Mucosa of stomach (tissue), 1 donor: ENCODE data around the gene GRIP1.

Source experiments
- H3K27me3 ChIP-seq: one replicate; pipeline ENCODE4 v1.7.0; 2013; ENCODE audit warnings: mild to moderate bottlenecking, low read length; ENCODE audit not compliant: control insufficient read depth, insufficient read depth
- H3K36me3 ChIP-seq: one replicate; pipeline ENCODE4 v1.7.0; 2013; ENCODE audit warnings: low read length; ENCODE audit not compliant: control insufficient read depth, insufficient read depth
- H3K4me1 ChIP-seq: one replicate; pipeline ENCODE4 v1.7.0; 2013; ENCODE audit warnings: mild to moderate bottlenecking, low read length; ENCODE audit not compliant: control insufficient read depth, insufficient read depth
- H3K4me3 ChIP-seq: one replicate; pipeline ENCODE4 v1.7.0; 2013; ENCODE audit warnings: low read length
- H3K9ac ChIP-seq: one replicate; pipeline ENCODE4 v1.7.0; 2013; ENCODE audit warnings: mild to moderate bottlenecking, low read length, moderate library complexity
- H3K9me3 ChIP-seq: one replicate; pipeline ENCODE4 v1.7.0; 2013; ENCODE audit warnings: mild to moderate bottlenecking, low read length, moderate library complexity; ENCODE audit not compliant: control insufficient read depth
- donor health status: Pancreatic carcinoma.

GRIP1 gene

GRCh38 chr12:66345212-66345611 lies 333.7 kb downstream of the GRIP1 start:
- Histone ChIP-seq H3K4me3 (no peak overlapping the region), H3K9me3 (no peaks in the 10 kb centered on the region), H3K9ac (no peak overlapping the region), H3K27me3 (no peaks in the 10 kb centered on the region), H3K4me1 (no peaks in the 10 kb centered on the region), H3K36me3 (no peaks in the 10 kb centered on the region)

DNA sequence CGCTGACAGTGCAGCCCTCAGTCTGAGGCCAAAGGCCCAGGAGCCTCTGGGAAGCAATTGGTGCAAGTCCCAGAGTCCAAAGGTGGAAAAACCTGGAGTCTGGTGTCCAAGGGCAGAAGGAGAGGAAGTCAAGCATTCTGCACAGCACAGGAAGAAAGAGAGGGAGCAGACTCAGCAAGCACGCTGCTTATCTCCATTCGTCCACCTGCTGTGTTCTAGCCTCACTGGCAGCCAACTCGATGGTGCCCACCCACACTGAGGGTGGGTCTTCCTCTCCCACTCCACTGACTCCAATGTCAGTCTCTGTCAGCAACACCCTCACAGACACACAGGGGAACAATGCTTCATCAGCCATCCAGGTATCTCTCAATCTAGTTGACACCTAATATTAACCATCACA lies 337.8 kb downstream of the GRIP1 start:
- H3K9me3 ChIP-seq: no peaks in the 10 kb centered on the region
- no peaks in the 10 kb centered on the region for H3K36me3 ChIP-seq
- no peak overlapping the region for H3K9ac ChIP-seq
- no peaks in the 10 kb centered on the region for H3K4me1 ChIP-seq
- H3K27me3 ChIP-seq: no peaks in the 10 kb centered on the region
- no peak overlapping the region for H3K4me3 ChIP-seq

GRCh38 chr12:66340131-66340530 lies 338.7 kb downstream of the GRIP1 start:
- H3K4me3 ChIP-seq: no peak overlapping the region
- no peaks in the 10 kb centered on the region for H3K27me3 ChIP-seq
- H3K9ac ChIP-seq: no peak overlapping the region
- H3K4me1 ChIP-seq: no peaks in the 10 kb centered on the region
- H3K36me3 ChIP-seq: no peaks in the 10 kb centered on the region
- no peaks in the 10 kb centered on the region for H3K9me3 ChIP-seq

DNA sequence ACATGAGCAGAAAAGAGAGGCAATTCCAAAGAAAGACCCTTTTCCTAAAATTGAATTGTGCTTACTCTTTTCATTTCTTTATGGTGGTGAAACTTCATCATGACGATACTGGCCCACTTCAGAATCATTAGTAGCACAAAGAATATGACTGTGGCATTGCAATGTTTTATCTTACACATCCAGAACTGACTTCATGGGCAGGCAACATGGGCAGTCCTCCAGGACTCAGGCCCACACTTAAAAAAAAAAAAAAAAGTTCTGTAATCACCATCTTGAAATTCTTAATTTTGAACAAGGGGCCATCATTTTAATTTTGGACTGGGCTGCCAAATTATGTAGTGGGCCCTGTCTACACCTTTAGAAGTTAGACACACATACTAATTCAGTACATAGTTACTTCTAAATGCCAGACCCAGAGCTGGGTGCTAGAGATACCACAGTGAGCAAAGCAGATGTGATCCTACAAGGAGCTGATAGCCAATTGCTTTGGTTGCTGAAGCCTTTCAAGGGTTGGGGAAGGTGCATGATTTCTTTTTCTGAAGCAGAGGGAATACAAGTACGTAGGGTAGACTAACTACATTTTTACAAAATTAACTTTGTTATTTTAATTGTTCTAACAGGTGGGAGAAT lies 341.4 kb downstream of the GRIP1 start:
- no peak overlapping the region for H3K4me3 ChIP-seq
- no peaks in the 10 kb centered on the region for H3K4me1 ChIP-seq
- H3K9ac ChIP-seq: no peak overlapping the region
- no peaks in the 10 kb centered on the region for H3K9me3 ChIP-seq
- H3K36me3 ChIP-seq: no peaks in the 10 kb centered on the region
- H3K27me3 ChIP-seq: no peaks in the 10 kb centered on the region

DNA sequence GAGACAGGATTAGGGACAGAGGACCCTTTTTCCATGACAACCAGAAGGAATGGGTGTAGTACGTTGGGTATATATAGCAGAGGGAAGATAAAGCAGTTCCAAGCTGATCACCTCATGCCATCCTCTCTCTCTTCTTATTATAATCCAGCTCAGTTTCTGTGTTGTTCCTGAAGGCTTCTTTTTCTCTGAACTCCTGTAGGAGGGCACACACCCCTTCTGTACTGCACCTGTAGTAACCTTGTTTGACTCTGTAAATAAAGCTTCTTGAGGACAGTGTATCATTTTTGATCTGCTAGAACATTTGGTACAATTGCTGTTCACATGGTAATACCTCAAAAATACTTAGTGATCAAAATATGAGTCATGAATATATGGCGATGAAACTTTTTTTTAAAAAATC lies 343.1 kb downstream of the GRIP1 start:
- H3K4me3 ChIP-seq: no peak overlapping the region
- H3K36me3 ChIP-seq: no peaks in the 10 kb centered on the region
- no peak overlapping the region for H3K9ac ChIP-seq
- H3K4me1 ChIP-seq: no peaks in the 10 kb centered on the region
- no peaks in the 10 kb centered on the region for H3K9me3 ChIP-seq
- H3K27me3 ChIP-seq: no peaks in the 10 kb centered on the region

- no peak overlapping the region for H3K9ac ChIP-seq
- no peaks in the 10 kb centered on the region for H3K4me1 ChIP-seq
- no peaks in the 10 kb centered on the region for H3K36me3 ChIP-seq
- H3K4me3 ChIP-seq: no peak overlapping the region
- H3K27me3 ChIP-seq: no peaks in the 10 kb centered on the region
- H3K9me3 ChIP-seq: no peaks in the 10 kb centered on the region
Measured at GRCh38 chr12:66331814-66332213, 347.1 kb downstream of the GRIP1 start.

DNA sequence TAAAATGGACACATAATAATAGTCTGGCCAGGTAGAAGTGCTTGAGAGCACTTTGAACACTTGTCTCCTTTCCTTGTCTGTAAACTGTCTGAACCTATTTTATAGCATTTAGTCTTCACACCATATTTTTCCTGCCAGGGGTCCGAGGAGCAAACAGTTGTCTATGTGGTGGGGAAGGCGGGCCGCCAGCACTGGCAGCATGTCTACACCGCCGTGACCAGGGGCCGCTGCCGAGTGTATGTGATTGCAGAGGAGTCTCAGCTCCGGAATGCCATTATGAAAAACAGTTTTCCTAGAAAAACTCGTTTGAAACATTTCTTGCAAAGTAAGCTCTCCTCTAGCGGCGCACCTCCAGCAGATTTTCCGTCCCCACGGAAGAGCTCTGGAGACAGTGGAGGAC lies 347.9 kb downstream of the GRIP1 start:
- Histone ChIP-seq H3K9me3 (no peaks in the 10 kb centered on the region), H3K9ac (no peak overlapping the region), H3K36me3 (no peaks in the 10 kb centered on the region), H3K27me3 (no peaks in the 10 kb centered on the region), H3K4me3 (no peak overlapping the region), H3K4me1 (no peaks in the 10 kb centered on the region)

- Histone ChIP-seq H3K9ac (no peak overlapping the region), H3K36me3 (no peaks in the 10 kb centered on the region), H3K27me3 (no peaks in the 10 kb centered on the region), H3K9me3 (no peaks in the 10 kb centered on the region), H3K4me1 (no peaks in the 10 kb centered on the region), H3K4me3 (no peak overlapping the region)
Measured at GRCh38 chr12:66329941-66330340, 348.9 kb downstream of the GRIP1 start.

DNA sequence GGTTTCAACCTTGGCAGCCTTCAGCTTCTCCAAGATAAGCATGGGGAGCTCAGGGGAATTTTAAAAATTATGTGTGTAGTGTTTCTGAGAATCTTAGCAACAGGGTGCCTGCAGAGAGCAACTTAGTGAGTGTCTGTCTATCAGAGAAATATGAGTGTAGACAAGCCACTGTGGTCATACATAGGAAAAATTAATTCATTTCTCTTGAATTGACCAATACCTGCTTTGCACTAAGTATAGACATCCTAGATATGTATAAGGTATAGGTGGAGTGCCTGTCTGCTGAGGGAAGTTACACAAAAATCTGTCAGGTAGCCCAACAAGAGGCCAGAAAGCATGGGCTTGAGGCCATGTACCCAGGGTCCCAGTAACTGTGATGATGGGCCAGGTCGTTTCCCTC lies 355.9 kb downstream of the GRIP1 start:
- H3K4me3 ChIP-seq: no peak overlapping the region
- no peak overlapping the region for H3K9ac ChIP-seq
- no peaks in the 10 kb centered on the region for H3K4me1 ChIP-seq
- H3K36me3 ChIP-seq: no peaks in the 10 kb centered on the region
- no peaks in the 10 kb centered on the region for H3K27me3 ChIP-seq
- H3K9me3 ChIP-seq: no peaks in the 10 kb centered on the region

DNA sequence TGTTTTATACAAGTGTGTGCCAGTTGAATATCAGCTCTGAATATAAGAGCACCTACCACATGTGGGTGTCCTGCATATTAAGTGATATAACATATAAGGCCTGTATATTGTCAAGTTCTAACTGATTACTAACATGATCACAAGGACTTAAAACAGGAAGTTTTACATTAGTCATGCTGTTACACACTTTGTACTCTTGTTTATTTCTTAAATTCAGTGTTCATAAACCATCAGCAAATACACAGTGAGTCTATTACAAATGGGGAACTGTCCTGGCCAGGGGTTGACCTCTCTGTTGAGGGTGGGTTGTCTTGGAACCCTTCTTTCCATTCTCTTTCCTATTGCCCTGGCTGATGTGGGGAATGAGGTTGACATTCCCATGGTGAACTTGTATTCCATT lies 357.4 kb downstream of the GRIP1 start:
- Histone ChIP-seq H3K4me3 (no peak overlapping the region), H3K9me3 (no peaks in the 10 kb centered on the region), H3K9ac (no peak overlapping the region), H3K36me3 (no peaks in the 10 kb centered on the region), H3K4me1 (no peaks in the 10 kb centered on the region), H3K27me3 (no peaks in the 10 kb centered on the region)

- no peak overlapping the region for H3K9ac ChIP-seq
- no peaks in the 10 kb centered on the region for H3K9me3 ChIP-seq
- H3K4me1 ChIP-seq: no peaks in the 10 kb centered on the region
- no peaks in the 10 kb centered on the region for H3K27me3 ChIP-seq
- H3K36me3 ChIP-seq: no peaks in the 10 kb centered on the region
- H3K4me3 ChIP-seq: no peak overlapping the region
Measured at GRCh38 chr12:66320996-66321395, 357.9 kb downstream of the GRIP1 start.

GRCh38 chr12:66319266-66319954 lies 359.5 kb downstream of the GRIP1 start:
- Histone ChIP-seq H3K36me3 (no peaks in the 10 kb centered on the region), H3K4me1 (no peaks in the 10 kb centered on the region), H3K27me3 (no peaks in the 10 kb centered on the region), H3K9ac (no peak overlapping the region), H3K9me3 (no peaks in the 10 kb centered on the region), H3K4me3 (no peak overlapping the region)
